Panc1 (cell line): ENCODE data around the gene NARF. TPM values are rescaled to one million over a fixed set of nuclear protein-coding genes. Genes with fewer than 3 reads are reported as not detected.

Source experiments
- ATAC-seq: fragments of 200-7000 bp; cut with Tn5 transposase; 2 replicates; pipeline ENCODE4 v1.9.1; 2020; ENCODE audit warnings: mild to moderate bottlenecking, moderate library complexity
- BruUV-seq: library from RNA; stranded (reverse); fragments of 400-500 nt; replicated peaks from 2 replicates; lab custom pipeline; 2021; lab: Mats Ljungman, UMichigan
- CTCF ChIA-PET: fragments of 300-600 bp; sonication (Branson Sonifier 250); formaldehyde crosslinking; loops from one replicate; lab custom pipeline; 2022; ENCODE audit warnings: antibody characterized with exemption; lab: Charles Lee
- POLR2A ChIA-PET: fragments of 300-600 bp; sonication (Branson Sonifier 250); formaldehyde crosslinking; loops from one replicate; lab custom pipeline; 2022; ENCODE audit warnings: antibody characterized with exemption; lab: Charles Lee
- DNase-seq: peaks from one replicate; pipeline ENCODE4 v3.0.0-alpha.2; 2010; ENCODE audit warnings: low read depth, low spot score
- H3K27ac ChIP-seq: 2 replicates; pipeline ENCODE4 v1.5.1; 2011; ENCODE audit warnings: mild to moderate bottlenecking, low read length, inconsistent platforms
- H3K27me3 ChIP-seq: fragments of 200-500 bp; sonication (Bioruptor generic); 2 replicates; pipeline ENCODE4 v1.6.0; 2014; ENCODE audit warnings: low read length, inconsistent platforms; ENCODE audit not compliant: control insufficient read depth, insufficient read depth
- H3K36me3 ChIP-seq: fragments of 200-500 bp; sonication (Bioruptor generic); 2 replicates; pipeline ENCODE4 v1.5.1; 2014; ENCODE audit warnings: inconsistent platforms, mild to moderate bottlenecking, low read length, moderate library complexity; ENCODE audit not compliant: control insufficient read depth, insufficient read depth
- H3K4me1 ChIP-seq: 2 replicates; pipeline ENCODE4 v1.5.1; 2011; ENCODE audit warnings: inconsistent platforms, mild to moderate bottlenecking, low read length, moderate library complexity; ENCODE audit not compliant: control insufficient read depth, insufficient read depth
- H3K4me3 ChIP-seq, 2 experiments: 2 replicates each; pipeline ENCODE4 v1.5.1; 2011 to 2012; ENCODE audit warnings: low read depth in 2 of 2, low read length in 2 of 2, mild to moderate bottlenecking in 2 of 2, inconsistent platforms in 1 of 2, moderate library complexity in 1 of 2
- H3K9me3 ChIP-seq: fragments of 200-500 bp; sonication (Bioruptor generic); 2 replicates; pipeline ENCODE4 v1.5.1; 2014; ENCODE audit warnings: low read depth, mild to moderate bottlenecking, inconsistent platforms, low read length, moderate library complexity; ENCODE audit not compliant: control insufficient read depth, insufficient read depth
- CTCF ChIP-seq: fragments of 450-650 bp; IDR thresholded peaks from 2 replicates; pipeline ENCODE4 v1.5.1; 2017; ENCODE audit warnings: mild to moderate bottlenecking
- POLR2AphosphoS5 ChIP-seq: IDR thresholded peaks from 2 replicates; pipeline ENCODE4 v1.6.1; 2012; ENCODE audit warnings: mild to moderate bottlenecking, low read depth, low read length, moderate library complexity
- SIN3A ChIP-seq: IDR thresholded peaks from 2 replicates; pipeline ENCODE4 v1.6.1; 2012; ENCODE audit warnings: low read depth, mild to moderate bottlenecking, low read length, moderate library complexity, borderline replicate concordance; ENCODE audit not compliant: insufficient read depth
- TCF7L2 ChIP-seq: IDR thresholded peaks from 2 replicates; pipeline ENCODE4 v1.6.1; 2011; ENCODE audit warnings: mild to moderate bottlenecking, low read depth, low read length, inconsistent platforms
- in situ Hi-C: cut with HindIII; loops from 2 replicates; pipeline ENCODE4 v1.10.0; 2016; ENCODE audit warnings: low sequenced_read_pairs, low pct_unique_long_range_greater_than_20kb
- intact Hi-C: fragments of 100-400 bp; cut with micrococcal nuclease; formaldehyde crosslinking; loops from one replicate; pipeline ENCODE4 v1.10.0; 2022; ENCODE audit not compliant: unreplicated experiment
- total RNA-seq: library from RNA; stranded (reverse); gene quantifications from one replicate; pipeline ENCODE4 v1.2.1, GENCODE V29; 2021; ENCODE audit not compliant: unreplicated experiment
- TF ChIP-seq, protein P1 (sequence below), 2 experiments: IDR thresholded peaks; 2 replicates each; pipeline ENCODE4 v1.6.1; 2011 to 2012; ENCODE audit warnings: low read depth in 2 of 2, control low read depth in 1 of 2, low read length in 1 of 2, mild to moderate bottlenecking in 1 of 2, moderate library complexity in 1 of 2; ENCODE audit not compliant: insufficient read depth in 1 of 2

Gene NARF
- total RNA-seq, 1 experiment from 2014 or later: 60.9 TPM

- Histone ChIP-seq H3K27me3 (no peaks in the 10 kb centered on the region), H3K9me3 (no peaks in the 10 kb centered on the region), H3K36me3 (no peaks in the 10 kb centered on the region), H3K4me1 (peaks cover 3% of the 10 kb centered on the region; the same call in 1 of the 2 replicates), H3K4me3 (no peak overlapping the region), H3K27ac (no peak overlapping the region)
- TF ChIP-seq POLR2AphosphoS5 (no peak), CTCF (no peak), TCF7L2 (no peak), SIN3A (no peak)
- TF ChIP-seq, protein P1, sequence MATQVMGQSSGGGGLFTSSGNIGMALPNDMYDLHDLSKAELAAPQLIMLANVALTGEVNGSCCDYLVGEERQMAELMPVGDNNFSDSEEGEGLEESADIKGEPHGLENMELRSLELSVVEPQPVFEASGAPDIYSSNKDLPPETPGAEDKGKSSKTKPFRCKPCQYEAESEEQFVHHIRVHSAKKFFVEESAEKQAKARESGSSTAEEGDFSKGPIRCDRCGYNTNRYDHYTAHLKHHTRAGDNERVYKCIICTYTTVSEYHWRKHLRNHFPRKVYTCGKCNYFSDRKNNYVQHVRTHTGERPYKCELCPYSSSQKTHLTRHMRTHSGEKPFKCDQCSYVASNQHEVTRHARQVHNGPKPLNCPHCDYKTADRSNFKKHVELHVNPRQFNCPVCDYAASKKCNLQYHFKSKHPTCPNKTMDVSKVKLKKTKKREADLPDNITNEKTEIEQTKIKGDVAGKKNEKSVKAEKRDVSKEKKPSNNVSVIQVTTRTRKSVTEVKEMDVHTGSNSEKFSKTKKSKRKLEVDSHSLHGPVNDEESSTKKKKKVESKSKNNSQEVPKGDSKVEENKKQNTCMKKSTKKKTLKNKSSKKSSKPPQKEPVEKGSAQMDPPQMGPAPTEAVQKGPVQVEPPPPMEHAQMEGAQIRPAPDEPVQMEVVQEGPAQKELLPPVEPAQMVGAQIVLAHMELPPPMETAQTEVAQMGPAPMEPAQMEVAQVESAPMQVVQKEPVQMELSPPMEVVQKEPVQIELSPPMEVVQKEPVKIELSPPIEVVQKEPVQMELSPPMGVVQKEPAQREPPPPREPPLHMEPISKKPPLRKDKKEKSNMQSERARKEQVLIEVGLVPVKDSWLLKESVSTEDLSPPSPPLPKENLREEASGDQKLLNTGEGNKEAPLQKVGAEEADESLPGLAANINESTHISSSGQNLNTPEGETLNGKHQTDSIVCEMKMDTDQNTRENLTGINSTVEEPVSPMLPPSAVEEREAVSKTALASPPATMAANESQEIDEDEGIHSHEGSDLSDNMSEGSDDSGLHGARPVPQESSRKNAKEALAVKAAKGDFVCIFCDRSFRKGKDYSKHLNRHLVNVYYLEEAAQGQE (IDR thresholded peaks at IDR 0.05; ENCODE audit: insufficient read depth in 1 of 2, low read depth in 2 of 2, low read length in 1 of 2): no peak
- intact Hi-C loops (no loop called here), in situ Hi-C loops (no loop called here)
- DNase-seq (no peak), ATAC-seq (no peak)
- CTCF ChIA-PET: interaction anchor here (0.6 kb wide), 1 partner anchor 121 kb away, joined by 4 read pairs; no protein-coding TSS in a partner anchor
- no TSS peak for BruUV-seq
- POLR2A ChIA-PET: no interaction called here
Measured at GRCh38 chr17:82502207-82502606, 43.7 kb downstream of the NARF start.

DNA sequence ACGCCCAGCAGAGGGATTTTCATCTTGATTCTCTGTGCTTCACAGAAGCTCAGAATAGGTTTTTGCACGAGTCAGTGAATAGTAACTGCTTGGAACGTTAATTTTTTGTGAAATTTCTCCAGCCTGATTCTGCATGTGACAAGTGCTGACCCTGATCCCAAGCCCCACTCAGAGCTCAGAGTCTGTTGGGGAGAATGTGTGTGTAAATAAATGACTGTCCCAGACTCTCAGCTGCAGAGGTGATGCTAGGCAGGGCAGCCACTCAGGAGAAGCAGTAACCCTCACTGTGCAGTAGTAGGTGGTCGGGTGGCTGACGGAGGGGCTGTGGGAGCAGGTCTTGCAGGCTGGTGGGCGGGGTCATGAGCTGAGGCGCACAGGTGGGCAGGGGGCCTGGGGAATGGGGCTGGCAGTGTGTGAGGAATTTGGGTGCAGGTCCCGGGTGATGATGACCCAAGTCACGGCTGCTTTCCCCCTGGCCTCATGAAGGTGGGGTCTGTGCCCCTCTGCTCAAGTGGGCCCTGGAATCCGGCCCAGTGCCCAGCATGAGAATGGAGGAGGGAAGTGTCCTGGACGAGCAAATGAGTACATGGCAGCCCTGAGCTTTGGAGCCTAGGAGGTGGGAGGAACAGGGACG lies 44.7 kb downstream of the NARF start:
- DNase-seq: no peak
- no peak for ATAC-seq
- no peak for TF ChIP-seq TCF7L2
- no peak for TF ChIP-seq SIN3A
- no peak for TF ChIP-seq POLR2AphosphoS5
- no peak for TF ChIP-seq CTCF
- TF ChIP-seq, protein P1 (IDR thresholded peaks at IDR 0.05; ENCODE audit: insufficient read depth in 1 of 2, low read depth in 2 of 2, low read length in 1 of 2): no peak
- ChIA-PET POLR2A (no interaction called here), CTCF (no interaction called here)
- BruUV-seq: no TSS peak
- Histone ChIP-seq H3K36me3 (no peaks in the 10 kb centered on the region), H3K27ac (no peak overlapping the region), H3K4me1 (peaks cover under 1% of the 10 kb centered on the region; the same call in 1 of the 2 replicates), H3K9me3 (no peaks in the 10 kb centered on the region), H3K27me3 (no peaks in the 10 kb centered on the region), H3K4me3 (no peak overlapping the region)
- in situ Hi-C loops: no loop called here
- intact Hi-C loops: no loop called here
